SK-N-MC (cell line): ENCODE data around the gene MPRIP.

Experiments used
- DNase-seq: peaks from one replicate; pipeline ENCODE4 v3.0.0-alpha.2; 2011; ENCODE audit warnings: low read depth, low spot score
- H3K27ac ChIP-seq: fragments of 200-600 bp; sonication (generic); 2 replicates; pipeline ENCODE4 v1.5.1; 2016; ENCODE audit warnings: mixed run types
- H3K36me3 ChIP-seq: fragments of 200-600 bp; sonication (generic); 2 replicates; pipeline ENCODE4 v1.6.1; 2017; ENCODE audit warnings: antibody characterized with exemption, low read length, mixed read lengths; ENCODE audit not compliant: insufficient read depth
- H3K4me3 ChIP-seq: fragments of 200-600 bp; sonication (generic); 2 replicates; pipeline ENCODE4 v1.5.1; 2016
- H3K9ac ChIP-seq: fragments of 200-600 bp; sonication (generic); 2 replicates; pipeline ENCODE4 v1.8.0; 2017; ENCODE audit warnings: mixed run types, mixed read lengths; ENCODE audit not compliant: insufficient read length
- H3K9me3 ChIP-seq: fragments of 200-600 bp; sonication (generic); 2 replicates; pipeline ENCODE4 v1.6.1; 2017; ENCODE audit warnings: low read depth, mild to moderate bottlenecking, antibody characterized with exemption, low read length, moderate library complexity, mixed read lengths
- EZH2 ChIP-seq: fragments of 200-600 bp; sonication (generic); IDR thresholded peaks from one replicate; pipeline ENCODE4 v1.6.1; 2017; ENCODE audit warnings: antibody characterized with exemption
- FOXP2 ChIP-seq: optimal IDR thresholded peaks from 2 replicates; pipeline ENCODE3; 2011; ENCODE audit warnings: mild to moderate bottlenecking, moderate library complexity; ENCODE audit not compliant: insufficient read depth; ENCODE audit errors: extremely low read length, control extremely low read depth
- POLR2AphosphoS5 ChIP-seq: IDR thresholded peaks from 2 replicates; pipeline ENCODE4 v1.6.1; 2012; ENCODE audit warnings: mild to moderate bottlenecking, low read depth, low read length, borderline replicate concordance

The MPRIP gene

GRCh38 chr17:17097763-17098345, 55.6 kb downstream of the MPRIP start:
- no peak overlapping the region for H3K4me3 ChIP-seq
- no peaks in the 10 kb centered on the region for H3K9me3 ChIP-seq
- H3K27ac ChIP-seq: no peak overlapping the region
- TF ChIP-seq EZH2 (no peak), FOXP2 (no peak), POLR2AphosphoS5 (no peak)
- DNase-seq: no peak
- no peak overlapping the region for H3K9ac ChIP-seq
- H3K36me3 ChIP-seq: no peaks in the 10 kb centered on the region

GRCh38 chr17:17098551-17099179, 56.4 kb downstream of the MPRIP start:
- Histone ChIP-seq H3K36me3 (no peaks in the 10 kb centered on the region), H3K9ac (no peak overlapping the region), H3K4me3 (no peak overlapping the region), H3K27ac (no peak overlapping the region), H3K9me3 (no peaks in the 10 kb centered on the region)
- DNase-seq: no peak
- TF ChIP-seq EZH2 (no peak), POLR2AphosphoS5 (no peak), FOXP2 (no peak)

- Histone ChIP-seq H3K9ac (no peak overlapping the region), H3K36me3 (no peaks in the 10 kb centered on the region), H3K4me3 (no peak overlapping the region), H3K9me3 (no peaks in the 10 kb centered on the region), H3K27ac (no peak overlapping the region)
- no peak for DNase-seq
- no peak for TF ChIP-seq EZH2
- TF ChIP-seq POLR2AphosphoS5: no peak
- TF ChIP-seq FOXP2: no peak
These were observed 59.9 kb downstream of the MPRIP start for GRCh38 chr17:17102176-17102575.

- Histone ChIP-seq H3K27ac (no peak overlapping the region), H3K36me3 (no peaks in the 10 kb centered on the region), H3K4me3 (no peak overlapping the region), H3K9me3 (no peaks in the 10 kb centered on the region), H3K9ac (no peak overlapping the region)
- no peak for DNase-seq
- TF ChIP-seq POLR2AphosphoS5 (no peak), FOXP2 (no peak), EZH2 (no peak)
These were observed 60.9 kb downstream of the MPRIP start for GRCh38 chr17:17103160-17103559.

GRCh38 chr17:17104036-17104435, 61.8 kb downstream of the MPRIP start:
- no peaks in the 10 kb centered on the region for H3K36me3 ChIP-seq
- no peak overlapping the region for H3K4me3 ChIP-seq
- H3K9ac ChIP-seq: no peak overlapping the region
- no peaks in the 10 kb centered on the region for H3K9me3 ChIP-seq
- no peak for DNase-seq
- no peak for TF ChIP-seq FOXP2
- H3K27ac ChIP-seq: no peak overlapping the region

GRCh38 chr17:17104494-17104893, 62.2 kb downstream of the MPRIP start:
- no peak overlapping the region for H3K4me3 ChIP-seq
- no peak overlapping the region for H3K9ac ChIP-seq
- TF ChIP-seq EZH2 (no peak), POLR2AphosphoS5 (no peak), FOXP2 (no peak)
- H3K36me3 ChIP-seq: no peaks in the 10 kb centered on the region
- no peak overlapping the region for H3K27ac ChIP-seq
- DNase-seq: no peak
- no peaks in the 10 kb centered on the region for H3K9me3 ChIP-seq

GRCh38 chr17:17105976-17106375, 63.7 kb downstream of the MPRIP start:
- no peak overlapping the region for H3K27ac ChIP-seq
- TF ChIP-seq POLR2AphosphoS5: no peak
- no peak for TF ChIP-seq FOXP2
- TF ChIP-seq EZH2: no peak

GRCh38 chr17:17106756-17107155, 64.5 kb downstream of the MPRIP start:
- TF ChIP-seq POLR2AphosphoS5: no peak
- TF ChIP-seq FOXP2: no peak
- no peak for TF ChIP-seq EZH2
- DNase-seq: no peak
- Histone ChIP-seq H3K9me3 (no peaks in the 10 kb centered on the region), H3K9ac (no peak overlapping the region), H3K27ac (no peak overlapping the region), H3K4me3 (no peak overlapping the region), H3K36me3 (no peaks in the 10 kb centered on the region)

More at GRCh38 chr17:17105976-17106375, 63.7 kb downstream of the MPRIP start:
- Histone ChIP-seq H3K4me3 (no peak overlapping the region), H3K9ac (no peak overlapping the region), H3K36me3 (no peaks in the 10 kb centered on the region), H3K9me3 (no peaks in the 10 kb centered on the region)
- no peak for DNase-seq

GRCh38 chr17:17107281-17107680, 65.0 kb downstream of the MPRIP start:
- DNase-seq: no peak
- Histone ChIP-seq H3K36me3 (no peaks in the 10 kb centered on the region), H3K9ac (no peak overlapping the region), H3K4me3 (no peak overlapping the region), H3K27ac (no peak overlapping the region), H3K9me3 (no peaks in the 10 kb centered on the region)
- TF ChIP-seq FOXP2 (no peak), POLR2AphosphoS5 (no peak), EZH2 (no peak)
